Esophagus muscularis mucosa (tissue), 3 donors: ENCODE data around the gene NPC1L1.

Experiments used
- POLR2AphosphoS5 ChIP-seq, 2 donors: sonication (generic); formaldehyde crosslinking; IDR thresholded peaks; one replicate each; pipeline ENCODE4 v1.6.1; 2017; ENCODE audit warnings: antibody characterized with exemption in 2 of 2
- TF ChIP-seq, protein P1 (sequence below), 3 experiments: fragments of 200-600 bp in 2 of 3; fragments of 450-650 bp in 1 of 3; sonication (generic) in 2 of 3; IDR thresholded peaks; one replicate each; pipeline ENCODE4 v1.5.1; 2017 to 2019; ENCODE audit warnings: antibody characterized with exemption in 3 of 3, mild to moderate bottlenecking in 2 of 3, moderate library complexity in 1 of 3

- TF ChIP-seq POLR2AphosphoS5 (IDR thresholded peaks at IDR 0.05), result no peak
- TF ChIP-seq, protein P1, sequence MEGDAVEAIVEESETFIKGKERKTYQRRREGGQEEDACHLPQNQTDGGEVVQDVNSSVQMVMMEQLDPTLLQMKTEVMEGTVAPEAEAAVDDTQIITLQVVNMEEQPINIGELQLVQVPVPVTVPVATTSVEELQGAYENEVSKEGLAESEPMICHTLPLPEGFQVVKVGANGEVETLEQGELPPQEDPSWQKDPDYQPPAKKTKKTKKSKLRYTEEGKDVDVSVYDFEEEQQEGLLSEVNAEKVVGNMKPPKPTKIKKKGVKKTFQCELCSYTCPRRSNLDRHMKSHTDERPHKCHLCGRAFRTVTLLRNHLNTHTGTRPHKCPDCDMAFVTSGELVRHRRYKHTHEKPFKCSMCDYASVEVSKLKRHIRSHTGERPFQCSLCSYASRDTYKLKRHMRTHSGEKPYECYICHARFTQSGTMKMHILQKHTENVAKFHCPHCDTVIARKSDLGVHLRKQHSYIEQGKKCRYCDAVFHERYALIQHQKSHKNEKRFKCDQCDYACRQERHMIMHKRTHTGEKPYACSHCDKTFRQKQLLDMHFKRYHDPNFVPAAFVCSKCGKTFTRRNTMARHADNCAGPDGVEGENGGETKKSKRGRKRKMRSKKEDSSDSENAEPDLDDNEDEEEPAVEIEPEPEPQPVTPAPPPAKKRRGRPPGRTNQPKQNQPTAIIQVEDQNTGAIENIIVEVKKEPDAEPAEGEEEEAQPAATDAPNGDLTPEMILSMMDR (IDR thresholded peaks at IDR 0.05), result no peak
Measured at GRCh38 chr7:44535348-44536064, 5.6 kb downstream of the NPC1L1 start.
